Large intestine (tissue), 12 donors: ENCODE data around the gene RAB39B. TPM values are rescaled to one million over a fixed set of nuclear protein-coding genes. Genes with fewer than 3 reads are reported as not detected.
A peak's percentile ranks its signal among the peaks of the same experiment; 100 is the strongest.
"Not testable (repeated sequence)": the region's sequence is repeated elsewhere in the genome, so short reads cannot be mapped to it uniquely, and the experiment has no call there.

ENCODE experiments used
- DNase-seq, 2 donors: peaks; one replicate each; pipeline versions ENCODE4 v3.0.0 to v3.0.0-alpha.2; 2013
- H3K27ac ChIP-seq: one replicate; pipeline ENCODE4 v1.5.1; 2013; ENCODE audit warnings: low read length
- H3K27me3 ChIP-seq: 2 replicates; pipeline ENCODE4 v1.6.1; 2013; ENCODE audit warnings: low read length; ENCODE audit not compliant: control insufficient read depth, insufficient read depth
- H3K36me3 ChIP-seq: 2 replicates; pipeline ENCODE4 v1.6.1; 2013; ENCODE audit warnings: low read length; ENCODE audit not compliant: control insufficient read depth, insufficient read depth
- H3K4me1 ChIP-seq: one replicate; pipeline ENCODE4 v1.6.1; 2013; ENCODE audit warnings: low read length; ENCODE audit not compliant: control insufficient read depth, insufficient read depth
- H3K4me3 ChIP-seq: one replicate; pipeline ENCODE4 v1.5.1; 2013; ENCODE audit warnings: low read length
- H3K9me3 ChIP-seq: one replicate; pipeline ENCODE4 v1.6.1; 2013; ENCODE audit warnings: mild to moderate bottlenecking, low read depth, low read length, moderate library complexity; ENCODE audit not compliant: control insufficient read depth
- WGBS: methylation state at CpG from one replicate; pipeline ENCODE4 v1.1.5; 2013; ENCODE audit warnings: low lambda C conversion rate; ENCODE audit not compliant: insufficient coverage; 5-methylcytosine and 5-hydroxymethylcytosine counted together
- long read RNA-seq, 11 donors: transcript quantifications; one replicate each; lab custom pipeline, GENCODE V29; 2026
- polyA plus RNA-seq: library from polyadenylated mRNA; unstranded; fragments of 120-200 nt; gene quantifications from one replicate; pipeline ENCODE4 v1.2.1, GENCODE V29; 2013

RAB39B gene
- polyA plus RNA-seq = 1.6 TPM
- long read RNA-seq, donor 1 = 0 reads
- long read RNA-seq, donor 2 = 0 reads
- long read RNA-seq, donor 3 = 0 reads
- long read RNA-seq, donor 4 = 0 reads
- long read RNA-seq, donor 5 = 0 reads
- long read RNA-seq, donor 6 = 0 reads
- long read RNA-seq, donor 7 = 0 reads
- long read RNA-seq, donor 8, partial matches to known transcripts = 0 of 1 reads
- long read RNA-seq, donor 8, other reads (novel, unspliced or antisense) = 0 of 1 reads
- long read RNA-seq, donor 9 = 0 reads
- long read RNA-seq, donor 10, partial matches to known transcripts = 0 of 1 reads
- long read RNA-seq, donor 10, other reads (novel, unspliced or antisense) = 0 of 1 reads
- long read RNA-seq, donor 11, partial matches to known transcripts = 0 of 2 reads
- long read RNA-seq, donor 11, other reads (novel, unspliced or antisense) = 0 of 2 reads

GRCh38 chrX:155263854-155264628 is at the start of gene RAB39B:
RAB39B (minus strand) TSS chrX:155264491; CDS start chrX:155264288, 203 bp downstream.
- H3K9me3 ChIP-seq = no peaks in the 10 kb centered on the region
- H3K4me1 ChIP-seq = no peaks in the 10 kb centered on the region
- DNase-seq = peak; percentile 10 to 36
- H3K27ac ChIP-seq = no peak within 1 kb of the TSS
- WGBS = no CpG with 5 or more reads among the region's 58 CpGs
- H3K36me3 ChIP-seq = no peaks in the 10 kb centered on the region
- H3K4me3 ChIP-seq = peak within 1 kb of the TSS; percentile 26
- H3K27me3 ChIP-seq = peaks cover 6% of the 10 kb centered on the region

GRCh38 chrX:155313766-155314165 is 49.5 kb upstream of the RAB39B start:
- no peak for DNase-seq
- H3K27me3 ChIP-seq = no peaks in the 10 kb centered on the region
- no peaks in the 10 kb centered on the region for H3K36me3 ChIP-seq
- H3K4me1 ChIP-seq = no peaks in the 10 kb centered on the region
- no CpG with 5 or more reads among the region's 4 CpGs for WGBS
- no peaks in the 10 kb centered on the region for H3K9me3 ChIP-seq
- H3K4me3 ChIP-seq = no peak overlapping the region
- H3K27ac ChIP-seq = no peak overlapping the region

GRCh38 chrX:155293771-155294170 is 29.5 kb upstream of the RAB39B start:
- Histone ChIP-seq H3K27me3 (no peaks in the 10 kb centered on the region), H3K9me3 (peaks cover 3% of the 10 kb centered on the region), H3K4me3 (no peak overlapping the region), H3K36me3 (no peaks in the 10 kb centered on the region), H3K27ac (no peak overlapping the region), H3K4me1 (no peaks in the 10 kb centered on the region)
- no peak for DNase-seq

DNA sequence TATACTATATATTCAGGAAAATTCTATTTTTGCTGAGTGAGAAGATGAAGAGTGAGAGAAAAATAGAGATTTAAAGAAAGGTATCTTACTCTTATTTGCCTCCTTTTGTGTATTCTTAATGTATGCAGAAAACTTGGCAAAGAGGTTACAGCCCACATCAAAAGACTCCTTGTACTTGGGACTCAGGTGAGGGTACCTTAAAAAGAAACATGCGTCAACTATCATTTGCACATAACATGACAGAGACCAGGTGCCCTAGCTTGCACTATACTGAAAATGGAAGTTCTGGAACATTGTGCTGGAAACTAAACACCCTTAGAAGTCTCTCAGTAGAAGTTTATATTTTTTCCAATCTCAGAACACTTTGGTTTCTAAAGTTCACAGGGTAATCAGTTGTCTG is 15.6 kb upstream of the RAB39B start:
- no peak for DNase-seq
- Histone ChIP-seq H3K4me3 (no peak overlapping the region), H3K9me3 (no peaks in the 10 kb centered on the region), H3K4me1 (no peaks in the 10 kb centered on the region), H3K27me3 (no peaks in the 10 kb centered on the region), H3K36me3 (no peaks in the 10 kb centered on the region), H3K27ac (no peak overlapping the region)
- no CpG with 5 or more reads among the region's 1 CpG for WGBS

- Histone ChIP-seq H3K9me3 (no peaks in the 10 kb centered on the region), H3K4me3 (no peak overlapping the region), H3K27me3 (no peaks in the 10 kb centered on the region), H3K27ac (no peak overlapping the region), H3K4me1 (no peaks in the 10 kb centered on the region), H3K36me3 (no peaks in the 10 kb centered on the region)
- no peak for DNase-seq
- WGBS = no CpG with 5 or more reads among the region's 1 CpG
These were observed 6.7 kb upstream of the RAB39B start for GRCh38 chrX:155270969-155271368.

DNA sequence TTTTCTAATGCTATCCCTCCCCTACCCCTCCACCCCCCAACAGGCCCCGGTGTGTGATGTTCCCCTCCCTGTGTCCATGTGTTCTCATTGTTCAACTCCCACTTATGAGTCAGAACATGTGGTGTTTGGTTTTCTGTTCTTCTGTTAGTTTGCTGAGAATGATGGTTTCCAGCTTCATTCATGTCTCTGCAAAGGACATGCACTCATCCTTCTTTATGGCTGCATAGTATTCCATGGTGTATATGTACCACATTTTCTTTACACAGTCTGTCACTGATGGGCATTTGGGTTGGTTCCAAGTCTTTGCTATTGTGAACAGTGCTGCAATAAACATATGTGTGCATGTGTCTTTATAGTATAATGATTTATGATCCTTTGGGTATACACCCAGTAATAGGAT is 3.7 kb upstream of the RAB39B start:
- not testable (repeated sequence) for H3K36me3 ChIP-seq, H3K4me3 ChIP-seq, H3K9me3 ChIP-seq, H3K4me1 ChIP-seq, DNase-seq, H3K27ac ChIP-seq, H3K27me3 ChIP-seq
- WGBS = no CpG with 5 or more reads among the region's 1 CpG

- Histone ChIP-seq H3K27ac (no peak overlapping the region), H3K9me3 (no peaks in the 10 kb centered on the region), H3K4me1 (no peaks in the 10 kb centered on the region), H3K4me3 (no peak overlapping the region), H3K27me3 (peaks cover 6% of the 10 kb centered on the region), H3K36me3 (no peaks in the 10 kb centered on the region)
- no CpG with 5 or more reads among the region's 1 CpG for WGBS
- no peak for DNase-seq
These were observed 2.1 kb upstream of the RAB39B start for GRCh38 chrX:155266439-155266838.

DNA sequence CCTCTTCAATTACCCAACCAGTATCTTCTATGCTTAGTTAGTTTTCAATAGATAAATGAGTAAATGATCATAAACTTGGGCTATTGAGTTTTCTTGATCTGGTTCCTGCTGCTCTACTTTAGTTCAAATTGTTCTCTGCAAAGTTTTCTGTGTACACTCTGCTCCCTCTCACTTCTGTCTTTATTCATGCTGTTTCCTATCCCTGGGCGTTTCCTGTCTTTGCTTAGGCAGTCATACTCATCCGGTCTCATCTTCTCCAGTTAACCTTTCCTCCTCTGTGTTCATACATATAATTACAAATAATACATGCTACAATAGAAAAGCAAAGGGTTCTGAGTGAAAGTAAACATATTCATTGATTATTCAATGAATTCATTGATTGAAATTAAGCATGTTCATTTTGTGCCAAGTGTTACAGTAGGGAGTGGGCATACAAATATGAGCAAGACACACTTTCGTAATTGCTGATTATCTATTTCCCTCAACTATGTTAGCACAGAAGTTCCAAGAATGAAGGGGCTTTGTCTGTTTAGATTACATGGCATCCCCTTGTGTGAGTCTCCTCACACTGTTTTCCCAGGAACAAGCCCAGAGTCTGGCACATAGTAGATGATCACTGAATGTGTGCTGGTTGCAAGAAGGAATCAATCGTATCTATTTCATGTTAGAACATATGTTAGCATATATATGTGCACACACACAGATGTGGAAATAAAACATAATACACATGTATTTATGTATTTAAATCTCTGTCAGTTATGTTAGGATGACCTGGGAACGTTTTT is 1.1 kb downstream of the RAB39B start:
- no peaks in the 10 kb centered on the region for H3K9me3 ChIP-seq
- no peak overlapping the region for H3K4me3 ChIP-seq
- 33% methylated on average over 1 of the region's 5 CpGs for WGBS
- H3K27ac ChIP-seq = no peak overlapping the region
- no peaks in the 10 kb centered on the region for H3K36me3 ChIP-seq
- DNase-seq = no peak
- no peaks in the 10 kb centered on the region for H3K4me1 ChIP-seq
- peaks cover 6% of the 10 kb centered on the region for H3K27me3 ChIP-seq

GRCh38 chrX:155259752-155260151 is 4.5 kb downstream of the RAB39B start:
- no peak for DNase-seq
- no peaks in the 10 kb centered on the region for H3K4me1 ChIP-seq
- H3K36me3 ChIP-seq = no peaks in the 10 kb centered on the region
- no peak overlapping the region for H3K4me3 ChIP-seq
- H3K9me3 ChIP-seq = no peaks in the 10 kb centered on the region
- H3K27me3 ChIP-seq = peaks cover 6% of the 10 kb centered on the region
- WGBS = 80% methylated on average over 1 of the region's 3 CpGs
- H3K27ac ChIP-seq = no peak overlapping the region

DNA sequence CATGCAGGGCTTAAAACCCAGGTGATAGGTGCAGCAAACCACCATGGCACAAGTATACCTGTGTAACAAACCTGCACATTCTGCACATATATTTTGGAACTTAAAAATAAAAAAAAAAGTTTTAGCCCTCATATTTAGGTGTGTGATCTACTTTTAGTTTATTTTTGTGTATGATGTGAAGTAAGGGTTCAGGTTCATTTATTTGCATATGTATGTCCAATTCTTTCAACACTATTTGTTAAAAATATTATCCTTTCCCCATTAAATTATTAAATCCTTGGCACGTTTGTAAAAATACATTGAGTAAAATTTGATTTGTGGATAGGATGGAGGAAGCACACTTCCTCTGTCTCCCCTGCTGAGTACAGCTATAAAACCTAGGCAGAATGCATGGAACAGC is 12.9 kb downstream of the RAB39B start:
- H3K27ac ChIP-seq = no peak overlapping the region
- no peaks in the 10 kb centered on the region for H3K36me3 ChIP-seq
- H3K4me1 ChIP-seq = no peaks in the 10 kb centered on the region
- H3K27me3 ChIP-seq = no peaks in the 10 kb centered on the region
- WGBS = no CpG with 5 or more reads among the region's 1 CpG
- H3K4me3 ChIP-seq = no peak overlapping the region
- no peaks in the 10 kb centered on the region for H3K9me3 ChIP-seq
- DNase-seq = no peak
